Astrocyte (in vitro differentiated cells and primary cell): ENCODE results near the gene ERFE. TPM values are rescaled to one million over a fixed set of nuclear protein-coding genes. Genes with fewer than 3 reads are reported as not detected.

ENCODE experiments used
- DNase-seq: peaks from one replicate; pipeline ENCODE4 v3.0.0-alpha.2; 2010; ENCODE audit warnings: low read depth
- FAIRE-seq: peaks from 2 replicates; lab custom pipeline; 2011; peaks lifted over from hg19 to GRCh38; lab: Jason Lieb, UNC
- H2AFZ ChIP-seq: 2 replicates; pipeline ENCODE4 v1.6.0; 2012; ENCODE audit warnings: low read depth, low read length, inconsistent platforms
- H3K27ac ChIP-seq: 2 replicates; pipeline ENCODE4 v1.5.1; 2011; ENCODE audit warnings: low read depth, low read length, inconsistent platforms
- H3K27me3 ChIP-seq: 2 replicates; pipeline ENCODE4 v1.6.0; 2011; ENCODE audit warnings: low read length, inconsistent platforms; ENCODE audit not compliant: insufficient read depth
- H3K36me3 ChIP-seq: 2 replicates; pipeline ENCODE4 v1.5.1; 2011; ENCODE audit warnings: low read length, inconsistent platforms; ENCODE audit not compliant: insufficient read depth
- H3K4me1 ChIP-seq: 2 replicates; pipeline ENCODE4 v1.5.1; 2011; ENCODE audit warnings: low read length, inconsistent platforms; ENCODE audit not compliant: insufficient read depth
- H3K4me2 ChIP-seq: 2 replicates; pipeline ENCODE4 v1.6.0; 2012; ENCODE audit warnings: low read length, inconsistent platforms
- H3K4me3 ChIP-seq: 2 replicates; pipeline ENCODE4 v1.5.1; 2011; ENCODE audit warnings: low read depth, mild to moderate bottlenecking, low read length, inconsistent platforms; ENCODE audit not compliant: insufficient read depth
- H3K79me2 ChIP-seq: 2 replicates; pipeline ENCODE4 v1.6.0; 2012; ENCODE audit warnings: mild to moderate bottlenecking, low read length, inconsistent platforms; ENCODE audit not compliant: insufficient read depth
- H3K9ac ChIP-seq: 2 replicates; pipeline ENCODE4 v1.6.0; 2012; ENCODE audit warnings: mild to moderate bottlenecking, low read length, inconsistent platforms
- H3K9me3 ChIP-seq: 2 replicates; pipeline ENCODE4 v1.5.1; 2012; ENCODE audit warnings: low read depth, mild to moderate bottlenecking, low read length, inconsistent platforms; ENCODE audit not compliant: insufficient read depth
- H4K20me1 ChIP-seq: 2 replicates; pipeline ENCODE4 v1.6.0; 2012; ENCODE audit warnings: low read length, inconsistent platforms; ENCODE audit not compliant: insufficient read depth
- H3K27ac Mint-ChIP-seq: one replicate; pipeline ENCODE4 v1.8.0; 2021; ENCODE audit warnings: mild to moderate bottlenecking, mixed read lengths; ENCODE audit not compliant: unreplicated experiment
- H3K27me3 Mint-ChIP-seq: one replicate; pipeline ENCODE4 v1.8.0; 2021; ENCODE audit warnings: low read depth, mixed read lengths; ENCODE audit not compliant: unreplicated experiment
- H3K36me3 Mint-ChIP-seq: one replicate; pipeline ENCODE4 v1.8.0; 2021; ENCODE audit warnings: low read depth, mixed read lengths; ENCODE audit not compliant: unreplicated experiment
- H3K4me1 Mint-ChIP-seq: one replicate; pipeline ENCODE4 v1.8.0; 2021; ENCODE audit warnings: low read depth, mixed read lengths; ENCODE audit not compliant: unreplicated experiment
- H3K4me3 Mint-ChIP-seq: one replicate; pipeline ENCODE4 v1.8.0; 2021; ENCODE audit warnings: mild to moderate bottlenecking, moderate library complexity, mixed read lengths; ENCODE audit not compliant: unreplicated experiment
- H3K9me3 Mint-ChIP-seq: one replicate; pipeline ENCODE4 v1.8.0; 2021; ENCODE audit warnings: mild to moderate bottlenecking, mixed read lengths; ENCODE audit not compliant: unreplicated experiment
- EZH2 ChIP-seq: IDR thresholded peaks from 2 replicates; pipeline ENCODE4 v1.6.1; 2012; ENCODE audit warnings: mild to moderate bottlenecking, low read length, inconsistent platforms; ENCODE audit not compliant: insufficient read depth
- total RNA-seq: library from RNA; stranded (reverse); gene quantifications from 2 replicates; pipeline ENCODE4 v1.2.1, GENCODE V29; 2021
- TF ChIP-seq, protein P1 (sequence below): IDR thresholded peaks from 2 replicates; pipeline ENCODE4 v1.5.1; 2011; ENCODE audit warnings: low read depth, mild to moderate bottlenecking, inconsistent platforms, low read length, moderate library complexity; ENCODE audit not compliant: insufficient read depth

ERFE gene
- total RNA-seq, 1 donor from 2014 or later: 1.4 TPM

DNA sequence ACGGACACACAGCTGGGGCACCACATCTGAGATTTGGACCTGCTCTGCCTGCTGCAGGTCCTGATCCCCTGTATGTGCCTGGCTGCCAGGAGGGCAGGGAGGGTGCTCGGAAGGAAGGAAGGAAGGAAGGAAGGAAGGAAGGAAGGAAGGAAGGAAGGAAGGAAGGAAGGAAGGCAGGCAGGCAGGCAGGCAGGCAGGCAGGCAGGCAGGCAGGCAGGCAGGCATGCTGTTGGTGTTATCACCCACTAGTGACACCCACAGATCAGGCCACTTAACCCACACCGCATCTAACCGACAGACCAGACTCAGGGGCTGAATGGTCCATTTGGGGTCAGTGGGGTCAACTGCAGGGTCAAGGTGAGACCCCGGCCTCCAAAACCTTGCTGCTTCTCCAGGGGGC lies 14.5 kb upstream of the ERFE start:
- no peaks in the 10 kb centered on the region for H3K27me3 ChIP-seq
- Mint-ChIP-seq H3K36me3 (peaks cover 2% of the 10 kb centered on the region), H3K27me3 (peaks cover 2% of the 10 kb centered on the region), H3K4me3 (no peak overlapping the region), H3K4me1 (peaks cover 14% of the 10 kb centered on the region), H3K27ac (no peak overlapping the region), H3K9me3 (no peaks in the 10 kb centered on the region)
- H3K27ac ChIP-seq: no peak overlapping the region
- no peak for DNase-seq
- no peaks in the 10 kb centered on the region for H4K20me1 ChIP-seq
- H3K9ac ChIP-seq: no peak overlapping the region
- no peaks in the 10 kb centered on the region for H3K36me3 ChIP-seq
- no peaks in the 10 kb centered on the region for H3K79me2 ChIP-seq
- FAIRE-seq: no peak
- H3K4me2 ChIP-seq: no peak overlapping the region
- H2AFZ ChIP-seq: no peak overlapping the region
- H3K9me3 ChIP-seq: no peaks in the 10 kb centered on the region
- H3K4me3 ChIP-seq: no peak overlapping the region
- TF ChIP-seq, protein P1, sequence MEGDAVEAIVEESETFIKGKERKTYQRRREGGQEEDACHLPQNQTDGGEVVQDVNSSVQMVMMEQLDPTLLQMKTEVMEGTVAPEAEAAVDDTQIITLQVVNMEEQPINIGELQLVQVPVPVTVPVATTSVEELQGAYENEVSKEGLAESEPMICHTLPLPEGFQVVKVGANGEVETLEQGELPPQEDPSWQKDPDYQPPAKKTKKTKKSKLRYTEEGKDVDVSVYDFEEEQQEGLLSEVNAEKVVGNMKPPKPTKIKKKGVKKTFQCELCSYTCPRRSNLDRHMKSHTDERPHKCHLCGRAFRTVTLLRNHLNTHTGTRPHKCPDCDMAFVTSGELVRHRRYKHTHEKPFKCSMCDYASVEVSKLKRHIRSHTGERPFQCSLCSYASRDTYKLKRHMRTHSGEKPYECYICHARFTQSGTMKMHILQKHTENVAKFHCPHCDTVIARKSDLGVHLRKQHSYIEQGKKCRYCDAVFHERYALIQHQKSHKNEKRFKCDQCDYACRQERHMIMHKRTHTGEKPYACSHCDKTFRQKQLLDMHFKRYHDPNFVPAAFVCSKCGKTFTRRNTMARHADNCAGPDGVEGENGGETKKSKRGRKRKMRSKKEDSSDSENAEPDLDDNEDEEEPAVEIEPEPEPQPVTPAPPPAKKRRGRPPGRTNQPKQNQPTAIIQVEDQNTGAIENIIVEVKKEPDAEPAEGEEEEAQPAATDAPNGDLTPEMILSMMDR: no peak
- TF ChIP-seq EZH2: no peak
- H3K4me1 ChIP-seq: peaks cover 5% of the 10 kb centered on the region

DNA sequence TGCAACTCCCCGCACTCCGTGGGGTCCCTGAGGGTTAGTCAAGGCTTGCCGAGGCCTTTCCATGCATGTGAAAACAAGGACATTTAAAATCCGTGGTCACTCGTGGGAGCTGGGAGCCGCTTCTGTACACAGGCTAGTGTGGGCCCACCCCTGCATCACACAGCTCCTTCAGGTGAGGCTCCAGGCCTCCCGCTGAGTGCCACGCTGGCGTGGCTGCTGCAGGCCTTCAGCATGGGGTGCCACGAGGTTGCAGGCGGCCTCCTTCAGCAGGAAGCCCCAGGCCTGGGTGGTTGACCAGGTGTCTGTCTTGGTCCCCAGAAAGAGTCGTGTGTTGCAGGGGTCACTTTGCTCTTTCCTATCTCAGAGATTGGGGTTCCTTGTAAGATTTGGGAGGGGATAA lies 13.7 kb upstream of the ERFE start:
- H3K4me2 ChIP-seq: no peak overlapping the region
- no peaks in the 10 kb centered on the region for H4K20me1 ChIP-seq
- H3K4me3 ChIP-seq: no peak overlapping the region
- no peaks in the 10 kb centered on the region for H3K27me3 ChIP-seq
- DNase-seq (no peak), FAIRE-seq (no peak)
- no peak overlapping the region for H2AFZ ChIP-seq
- H3K79me2 ChIP-seq: no peaks in the 10 kb centered on the region
- Mint-ChIP-seq H3K4me3 (no peak overlapping the region), H3K4me1 (peaks cover 14% of the 10 kb centered on the region), H3K27me3 (peaks cover 2% of the 10 kb centered on the region), H3K27ac (peak overlapping the region; percentile 62), H3K36me3 (peaks cover 2% of the 10 kb centered on the region), H3K9me3 (no peaks in the 10 kb centered on the region)
- H3K36me3 ChIP-seq: no peaks in the 10 kb centered on the region
- H3K9ac ChIP-seq: no peak overlapping the region
- peaks cover 5% of the 10 kb centered on the region for H3K4me1 ChIP-seq
- TF ChIP-seq EZH2: no peak
- TF ChIP-seq, protein P1: no peak
- no peak overlapping the region for H3K27ac ChIP-seq
- H3K9me3 ChIP-seq: no peaks in the 10 kb centered on the region

DNA sequence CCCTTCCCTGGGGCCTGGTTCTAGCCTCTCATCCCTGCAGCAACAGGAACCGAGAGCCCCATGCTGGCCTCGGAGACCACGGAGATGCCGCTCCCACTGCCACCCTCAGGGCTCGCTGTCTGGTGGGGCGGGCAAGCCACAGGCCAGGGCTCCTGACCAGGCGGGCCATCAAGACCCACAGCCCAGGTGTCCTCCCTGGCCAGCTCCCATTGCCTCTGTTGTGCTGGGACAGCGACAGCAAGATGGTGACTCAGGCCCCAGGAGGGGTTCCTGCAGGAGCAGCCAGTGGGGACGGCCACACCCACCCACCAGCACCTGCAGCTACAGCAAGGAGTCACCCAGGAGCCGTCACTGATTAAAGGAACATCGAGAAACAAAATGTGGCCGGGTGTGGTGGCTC lies 12.9 kb upstream of the ERFE start:
- Histone ChIP-seq H4K20me1 (no peaks in the 10 kb centered on the region), H3K9me3 (no peaks in the 10 kb centered on the region), H3K79me2 (no peaks in the 10 kb centered on the region), H3K4me1 (peaks cover 5% of the 10 kb centered on the region), H3K27me3 (no peaks in the 10 kb centered on the region), H3K4me3 (no peak overlapping the region), H3K9ac (no peak overlapping the region), H3K4me2 (no peak overlapping the region), H3K27ac (no peak overlapping the region), H3K36me3 (no peaks in the 10 kb centered on the region), H2AFZ (no peak overlapping the region)
- Mint-ChIP-seq H3K27ac (no peak overlapping the region), H3K27me3 (peaks cover 2% of the 10 kb centered on the region), H3K4me1 (peaks cover 14% of the 10 kb centered on the region), H3K4me3 (no peak overlapping the region), H3K36me3 (peaks cover 2% of the 10 kb centered on the region), H3K9me3 (no peaks in the 10 kb centered on the region)
- TF ChIP-seq, protein P1: no peak
- no peak for TF ChIP-seq EZH2
- DNase-seq (no peak), FAIRE-seq (no peak)
